GM18951 (cell line): ENCODE results near the gene TCEA3.

ENCODE experiments used
- POLR2A ChIP-seq: IDR thresholded peaks from 4 replicates; pipeline ENCODE4 v1.6.1; 2011; ENCODE audit warnings: mild to moderate bottlenecking; ENCODE audit not compliant: insufficient read length, insufficient read depth; ENCODE audit errors: extremely low read depth
- in situ Hi-C: fragments of 300-500 bp; cut with MboI; formaldehyde crosslinking; loops from one replicate; pipeline ENCODE4 v1.12.0; 2022; ENCODE audit warnings: low sequenced_read_pairs, mixed read lengths, inconsistent platforms; ENCODE audit not compliant: unreplicated experiment

The TCEA3 gene

DNA sequence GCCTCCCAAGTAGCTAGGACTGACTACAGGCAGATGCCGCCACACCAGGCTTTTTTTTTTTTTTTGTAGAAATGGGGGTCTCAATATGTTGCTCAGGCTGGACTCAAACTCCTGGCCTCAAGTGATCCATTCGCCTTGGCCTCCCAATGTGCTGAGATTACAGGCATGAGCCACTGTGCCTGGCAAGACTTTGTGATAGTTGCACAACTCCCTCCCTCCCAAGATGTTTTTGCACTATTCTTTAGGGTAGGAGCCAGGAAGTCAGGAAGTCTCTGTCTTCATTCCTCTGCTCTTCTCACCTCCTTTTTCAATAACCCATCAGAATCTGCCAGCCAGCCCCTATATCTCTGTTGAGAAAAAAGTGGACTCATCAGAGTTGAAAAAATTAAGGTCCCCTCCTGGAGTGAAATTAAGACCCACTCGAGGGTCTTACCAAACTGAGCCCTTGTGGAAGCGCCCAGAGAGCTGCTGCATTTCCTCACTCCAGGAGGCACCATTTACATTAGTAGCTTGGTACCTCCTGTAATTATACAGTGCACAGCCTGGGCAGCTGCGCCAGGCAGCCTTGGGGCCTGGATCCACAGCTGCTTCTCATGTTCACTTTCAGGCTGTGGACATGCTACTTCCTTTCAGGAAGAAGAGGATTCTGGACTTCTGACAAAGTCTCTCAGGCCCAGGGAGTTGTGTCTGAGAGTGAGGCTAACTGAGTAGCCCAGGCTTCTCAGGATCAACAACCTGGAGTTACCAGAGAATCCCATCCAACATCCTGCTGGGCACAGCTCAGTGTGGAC lies 24.0 kb downstream of the TCEA3 start:
- TF ChIP-seq POLR2A: no peak
- in situ Hi-C loops: no loop called here

GRCh38 chr1:23399229-23399628 lies 25.3 kb downstream of the TCEA3 start:
- in situ Hi-C loops: no loop called here
- TF ChIP-seq POLR2A: no peak

GRCh38 chr1:23397908-23398307 lies 26.6 kb downstream of the TCEA3 start:
- no peak for TF ChIP-seq POLR2A
- in situ Hi-C loops: no loop called here

DNA sequence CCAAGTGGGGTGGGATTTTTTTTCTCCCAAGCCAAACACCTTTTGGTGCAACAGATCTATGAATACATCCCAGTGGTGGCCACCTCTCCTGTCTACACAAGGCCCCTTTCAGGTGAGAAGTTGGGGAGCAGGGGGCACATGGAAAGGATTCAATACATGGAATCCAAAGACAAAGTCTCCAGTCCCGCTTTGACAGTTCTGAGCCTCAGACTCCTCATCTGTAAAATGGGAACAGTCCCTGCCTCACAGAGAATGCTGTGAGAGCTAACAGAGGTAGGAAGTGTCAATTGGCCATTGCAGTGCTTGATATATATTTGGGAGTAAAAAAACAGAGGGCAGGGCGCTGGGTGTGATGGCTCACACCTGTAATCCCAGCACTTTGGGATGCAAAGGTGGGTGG lies 28.2 kb downstream of the TCEA3 start:
- TF ChIP-seq POLR2A: no peak

GRCh38 chr1:23395849-23396248 lies 28.7 kb downstream of the TCEA3 start:
- in situ Hi-C loops: no loop called here
- TF ChIP-seq POLR2A: no peak

More for the DNA sequence above, 28.2 kb downstream of the TCEA3 start:
- in situ Hi-C loops: no loop called here

DNA sequence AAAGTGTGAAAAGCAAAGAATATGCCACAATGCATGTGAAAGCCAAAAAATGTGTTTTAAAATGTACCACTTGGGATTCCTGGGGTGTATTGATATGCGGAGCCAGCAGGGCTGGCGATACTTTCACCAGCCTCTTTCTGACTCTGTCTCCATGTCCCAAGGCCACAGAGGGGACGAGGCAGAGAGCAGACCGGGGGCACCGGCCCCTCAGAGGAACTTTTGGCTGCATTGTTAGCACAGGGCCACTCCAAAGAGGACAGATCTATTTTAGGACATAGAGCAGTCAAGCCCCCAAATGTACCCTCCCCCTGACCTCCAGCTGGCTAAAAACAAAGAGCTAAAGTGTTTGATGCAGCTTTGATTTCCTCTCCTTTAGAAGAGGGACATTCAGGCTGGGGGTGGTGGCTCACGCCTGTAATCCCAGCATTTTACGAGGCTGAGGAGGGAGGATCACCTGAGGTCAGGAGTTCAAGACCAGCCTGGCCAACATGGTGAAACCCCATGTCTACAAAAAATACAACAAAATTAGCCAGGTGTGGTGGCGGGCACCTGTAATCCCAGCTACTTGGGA lies 29.3 kb downstream of the TCEA3 start:
- in situ Hi-C loops: no loop called here
- TF ChIP-seq POLR2A: no peak

DNA sequence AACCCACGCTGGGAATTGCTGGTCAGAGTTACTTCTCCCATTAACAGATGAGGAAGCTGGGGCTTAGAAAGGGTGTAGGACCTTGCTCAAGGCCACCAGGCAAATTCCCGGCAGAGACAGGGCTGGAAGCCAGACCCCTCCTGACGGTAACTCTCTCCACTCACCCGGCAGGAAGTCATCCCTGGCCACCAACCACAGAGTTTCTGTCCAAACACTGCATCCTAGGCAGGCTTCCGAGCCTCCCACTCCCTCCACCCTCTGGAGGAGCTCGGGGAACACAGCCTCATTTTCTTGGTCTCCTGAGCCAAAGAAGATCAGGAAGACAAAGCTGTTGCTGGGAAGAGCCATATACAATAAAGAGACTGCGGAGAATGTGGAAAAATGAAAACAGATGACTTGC lies 29.9 kb downstream of the TCEA3 start:
- in situ Hi-C loops: no loop called here

GRCh38 chr1:23394181-23394580 lies 30.4 kb downstream of the TCEA3 start:
- no peak for TF ChIP-seq POLR2A
- in situ Hi-C loops: no loop called here

More for the DNA sequence above, 29.9 kb downstream of the TCEA3 start:
- no peak for TF ChIP-seq POLR2A

DNA sequence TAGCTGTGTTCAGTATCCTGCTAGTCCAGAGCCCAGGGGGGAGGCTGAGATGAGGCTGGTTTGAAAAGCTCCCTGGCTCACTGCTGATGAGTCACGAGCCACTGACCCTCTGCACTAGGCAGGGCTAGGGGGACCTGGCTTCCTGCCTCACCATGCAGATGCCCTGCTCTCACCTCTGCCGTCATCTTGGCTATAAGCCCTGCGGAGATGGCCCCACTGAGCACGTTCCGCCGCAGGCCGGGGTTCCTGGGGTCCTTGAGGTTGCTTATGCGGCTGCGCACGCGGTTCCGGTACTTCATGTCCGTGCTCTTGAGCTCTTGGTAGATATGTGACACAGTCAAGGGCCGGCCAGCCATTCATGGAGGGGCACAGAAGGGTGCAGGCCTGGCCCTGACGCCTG lies 30.8 kb downstream of the TCEA3 start:
- TF ChIP-seq POLR2A: no peak
- in situ Hi-C loops: no loop called here

- in situ Hi-C loops: no loop called here
- no peak for TF ChIP-seq POLR2A
Measured at GRCh38 chr1:23392125-23392855, 32.3 kb downstream of the TCEA3 start.

DNA sequence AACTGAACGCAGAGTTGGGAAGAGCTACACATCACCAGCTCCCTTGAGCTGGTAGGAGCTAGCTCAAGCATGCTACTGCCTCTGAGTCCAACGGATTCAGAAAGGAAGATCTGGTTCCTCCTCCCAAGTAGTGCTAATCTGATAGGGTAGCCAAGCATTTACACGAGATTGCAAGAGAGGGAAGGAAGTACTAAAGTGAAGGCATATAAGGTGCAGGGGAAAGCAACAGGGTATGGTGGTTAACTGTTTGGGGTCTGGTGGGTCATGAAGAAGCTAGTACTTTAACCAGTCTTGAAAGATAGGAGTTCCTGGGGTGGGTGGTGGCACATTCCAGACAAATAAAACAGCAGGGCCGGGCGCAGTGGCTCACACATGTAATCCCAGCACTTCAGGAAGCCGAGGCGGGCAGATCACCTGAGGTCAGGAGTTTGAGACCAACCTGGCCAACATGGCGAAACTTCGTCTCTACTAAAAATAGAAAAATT lies 34.7 kb downstream of the TCEA3 start:
- in situ Hi-C loops: no loop called here
- no peak for TF ChIP-seq POLR2A

DNA sequence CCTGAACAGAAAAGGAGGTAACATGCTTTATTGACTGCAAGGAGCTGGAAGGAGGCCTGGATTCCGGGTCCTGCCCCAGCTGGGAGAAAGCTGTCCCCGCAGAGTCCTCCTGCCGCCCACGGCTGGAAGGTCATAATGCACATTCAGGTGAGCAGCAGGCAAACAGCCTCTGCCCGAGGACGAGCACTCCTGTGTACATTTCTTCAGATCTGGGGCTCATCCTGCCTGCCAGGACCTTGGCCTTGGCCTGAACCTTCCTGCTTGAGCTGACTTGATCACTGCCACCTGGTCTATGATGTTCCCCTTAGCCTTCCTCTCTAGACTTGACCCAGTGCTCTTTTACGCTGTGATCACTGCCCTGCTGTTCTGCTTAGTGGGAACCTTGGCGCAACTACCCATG lies 37.1 kb downstream of the TCEA3 start:
- TF ChIP-seq POLR2A: no peak
- in situ Hi-C loops: no loop called here

DNA sequence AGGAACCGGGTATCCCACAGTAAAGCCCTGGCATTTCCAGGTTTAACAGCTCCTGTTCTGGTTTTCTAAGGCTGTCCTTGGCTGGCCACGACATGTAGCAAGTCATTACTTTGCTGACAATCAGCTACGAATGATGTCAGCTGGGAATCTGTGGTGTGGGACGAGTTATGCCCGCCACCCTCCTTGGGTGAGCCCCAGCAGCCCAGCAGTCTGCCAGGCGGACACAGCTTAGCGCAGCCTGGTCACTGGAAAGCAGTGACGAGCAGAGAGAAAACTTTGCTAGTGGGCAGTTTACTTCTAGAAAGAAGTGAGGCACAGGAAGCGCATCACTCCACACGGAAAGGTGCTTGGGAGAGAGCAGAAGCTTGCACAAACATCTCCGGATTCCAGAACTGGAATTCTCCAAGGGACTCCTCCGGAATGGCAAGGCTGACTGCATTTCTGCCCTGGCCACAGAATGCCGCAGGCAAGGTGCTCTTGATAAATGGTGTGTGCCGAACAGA lies 39.4 kb downstream of the TCEA3 start:
- in situ Hi-C loops: no loop called here

More for the DNA sequence above, 39.4 kb downstream of the TCEA3 start:
- TF ChIP-seq POLR2A: no peak
